ENCODE results near the gene SRSF2. TPM values are rescaled to one million over a fixed set of nuclear protein-coding genes. Genes with fewer than 3 reads are reported as not detected.

Gene SRSF2
- total RNA-seq, 2 donors from 2014 or later: 138 to 156 TPM

- DNase-seq: no peak
- intact Hi-C loops (cut with DNase I, micrococcal nuclease): no loop called here
- no peak for ATAC-seq
These were observed 45.5 kb downstream of the SRSF2 start for GRCh38 chr17:76691379-76692191.

GRCh38 chr17:76690596-76691280 lies 46.4 kb downstream of the SRSF2 start:
- ATAC-seq: no peak
- no peak for DNase-seq
- intact Hi-C loops (cut with DNase I, micrococcal nuclease): no loop called here

GRCh38 chr17:76689859-76690258 lies 47.3 kb downstream of the SRSF2 start:
- intact Hi-C loops (cut with DNase I, micrococcal nuclease): no loop called here
- no peak for DNase-seq

GRCh38 chr17:76688165-76688622 lies 48.9 kb downstream of the SRSF2 start:
- no peak for DNase-seq
- intact Hi-C loops (cut with DNase I, micrococcal nuclease): no loop called here
- no peak for ATAC-seq

More at GRCh38 chr17:76689859-76690258, 47.3 kb downstream of the SRSF2 start:
- ATAC-seq: no peak

GRCh38 chr17:76687298-76688164 lies 49.6 kb downstream of the SRSF2 start:
- DNase-seq (peak in 1 of 2 donors; percentile 58), ATAC-seq (peak; percentile 26)
- intact Hi-C loops (cut with DNase I, micrococcal nuclease): no loop called here

- no peak for DNase-seq
- intact Hi-C loops (cut with DNase I, micrococcal nuclease): no loop called here
- no peak for ATAC-seq
These were observed 50.4 kb downstream of the SRSF2 start for GRCh38 chr17:76686538-76687297.

GRCh38 chr17:76685846-76686245 lies 51.3 kb downstream of the SRSF2 start:
- intact Hi-C loops (cut with DNase I, micrococcal nuclease): no loop called here
- DNase-seq (no peak), ATAC-seq (no peak)

- intact Hi-C loops (cut with DNase I, micrococcal nuclease): no loop called here
- ATAC-seq: no peak
- DNase-seq: no peak
These were observed 51.8 kb downstream of the SRSF2 start for GRCh38 chr17:76685366-76685765.

- no peak for ATAC-seq
- intact Hi-C loops (cut with DNase I, micrococcal nuclease): no loop called here
- DNase-seq: no peak
These were observed 52.4 kb downstream of the SRSF2 start for GRCh38 chr17:76684756-76685155.

Small RNAs within 50 kb of the gene (microRNA-seq; reads per million reads assigned to microRNA genes)
- gene MIR636: 0 to 1.4 reads per million in 2 donors

Other genes with a start within 250 kb of the SRSF2 start
- gene RHBDF2, start 235.9 kb downstream of the SRSF2 start, total RNA-seq: 10 to 100 TPM; 11.6 to 12.8 TPM
- gene CYGB, start 199.6 kb downstream of the SRSF2 start, total RNA-seq: 10 to 100 TPM in 1 of 2 donors, 1 to 10 TPM in 1; 9.0 to 12.2 TPM
- 1 to 10 TPM in 1 of 2 donors, under 1 TPM in 1; 0.92 to 2.3 TPM for gene PRCD, start 197.3 kb downstream of the SRSF2 start, total RNA-seq
- gene ST6GALNAC2, start 151.5 kb downstream of the SRSF2 start, total RNA-seq: 1 to 10 TPM; 3.9 to 4.5 TPM
- gene ST6GALNAC1, start 93.6 kb downstream of the SRSF2 start, total RNA-seq: 100 to 1,000 TPM; 322 to 434 TPM
- gene MXRA7, start 26.4 kb downstream of the SRSF2 start, total RNA-seq: 10 to 100 TPM; 12.0 to 37.2 TPM
- gene JMJD6, start 10.7 kb downstream of the SRSF2 start, total RNA-seq: 10 to 100 TPM; 27.2 to 31.3 TPM
- 10 to 100 TPM; 23.4 to 25.0 TPM for gene METTL23, start 10.5 kb downstream of the SRSF2 start, total RNA-seq
- 10 to 100 TPM; 39.1 to 43.0 TPM for gene MFSD11, start 788 bp upstream of the SRSF2 start, total RNA-seq
- gene MGAT5B, start 131.1 kb upstream of the SRSF2 start, total RNA-seq: under 1 TPM; 0.36 to 0.46 TPM